AG09319 (cell line): ENCODE measurements around the gene MS4A12.
"Not testable (repeated sequence)": the region's sequence is repeated elsewhere in the genome, so short reads cannot be mapped to it uniquely, and the experiment has no call there.

Experiments
- DNase-seq: peaks from one replicate; pipeline ENCODE4 v3.0.0-alpha.2; 2010; ENCODE audit warnings: low read depth; ENCODE audit errors: extremely low read depth
- CTCF ChIP-seq: IDR thresholded peaks from 2 replicates; pipeline ENCODE4 v1.5.1; 2011; ENCODE audit warnings: low read depth, mild to moderate bottlenecking, inconsistent platforms, low read length, moderate library complexity

Gene MS4A12

DNA sequence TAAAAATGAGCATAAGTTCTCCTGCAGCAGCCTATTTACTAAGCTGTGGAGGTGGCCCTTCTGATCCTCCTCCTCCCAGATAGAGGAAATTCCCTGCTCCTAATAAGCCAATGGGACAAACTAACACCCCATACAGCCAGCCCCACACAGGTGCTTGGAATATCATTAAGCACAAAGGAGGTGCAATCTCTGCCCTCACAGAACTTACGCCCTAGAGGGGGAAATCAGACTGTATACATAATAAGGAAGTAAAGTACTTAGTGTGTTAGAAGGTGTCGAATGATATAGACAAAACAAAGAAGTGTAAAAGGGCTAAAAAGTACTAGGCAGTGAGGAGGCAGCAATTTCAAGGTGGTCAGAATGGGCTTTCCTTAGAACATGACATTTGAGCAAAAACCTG is 5.8 kb downstream of the MS4A12 start:
- TF ChIP-seq CTCF = no peak
- DNase-seq = no peak

GRCh38 chr11:60498853-60499252 is 6.3 kb downstream of the MS4A12 start:
- no peak for TF ChIP-seq CTCF
- no peak for DNase-seq

GRCh38 chr11:60500276-60500910 is 7.8 kb downstream of the MS4A12 start:
- TF ChIP-seq CTCF = no peak
- DNase-seq = no peak

DNA sequence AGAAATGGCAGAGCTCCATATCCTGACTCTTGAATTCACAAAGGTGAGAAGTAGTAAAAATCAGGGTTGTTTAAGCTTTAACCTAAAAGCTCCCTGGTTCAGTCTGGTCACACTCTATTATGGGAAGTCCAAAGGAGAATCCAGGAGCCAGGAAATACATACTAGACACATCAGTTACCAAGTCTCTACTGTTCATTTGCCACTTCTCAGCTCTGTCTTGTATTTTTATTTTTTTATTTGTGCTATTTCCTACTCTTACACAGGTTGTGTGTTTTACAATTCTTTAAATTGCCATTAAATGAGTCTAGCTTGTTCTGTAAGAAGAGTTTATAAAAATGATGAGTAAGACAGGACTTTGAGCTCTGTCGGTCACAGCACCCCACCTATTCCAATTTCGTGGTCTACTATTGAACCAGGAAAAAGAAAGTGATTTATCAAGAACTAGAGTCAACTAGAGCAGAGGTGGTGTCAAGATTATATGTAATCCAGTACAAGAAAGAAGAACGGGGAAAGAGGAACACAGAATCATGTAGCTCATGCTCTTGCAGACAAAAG is 9.7 kb downstream of the MS4A12 start:
- DNase-seq = no peak
- TF ChIP-seq CTCF = no peak

GRCh38 chr11:60504219-60504905 is 11.8 kb downstream of the MS4A12 start:
- TF ChIP-seq CTCF = no peak
- no peak for DNase-seq

DNA sequence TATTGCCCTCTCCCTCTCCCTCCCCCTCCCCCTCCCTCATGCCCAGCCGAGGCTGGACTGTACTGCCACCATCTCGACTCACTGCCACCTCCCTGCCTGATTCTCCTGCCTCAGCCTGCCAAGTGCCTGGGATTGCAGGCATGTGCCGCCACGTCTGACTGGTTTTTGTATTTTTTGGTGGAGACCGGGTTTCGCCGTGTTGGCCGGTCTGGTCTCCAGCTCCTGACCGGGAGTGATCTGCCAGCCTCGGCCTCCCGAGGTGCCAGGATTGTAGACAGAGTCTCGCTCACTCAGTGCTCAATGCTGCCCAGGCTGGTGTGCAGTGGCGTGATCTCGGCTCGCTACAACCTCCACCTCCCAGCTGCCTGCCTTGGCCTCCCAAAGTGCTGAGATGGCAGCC is 17.0 kb downstream of the MS4A12 start:
- DNase-seq = not testable (repeated sequence)

GRCh38 chr11:60510209-60510608 is 17.6 kb downstream of the MS4A12 start:
- DNase-seq = not testable (repeated sequence)

DNA sequence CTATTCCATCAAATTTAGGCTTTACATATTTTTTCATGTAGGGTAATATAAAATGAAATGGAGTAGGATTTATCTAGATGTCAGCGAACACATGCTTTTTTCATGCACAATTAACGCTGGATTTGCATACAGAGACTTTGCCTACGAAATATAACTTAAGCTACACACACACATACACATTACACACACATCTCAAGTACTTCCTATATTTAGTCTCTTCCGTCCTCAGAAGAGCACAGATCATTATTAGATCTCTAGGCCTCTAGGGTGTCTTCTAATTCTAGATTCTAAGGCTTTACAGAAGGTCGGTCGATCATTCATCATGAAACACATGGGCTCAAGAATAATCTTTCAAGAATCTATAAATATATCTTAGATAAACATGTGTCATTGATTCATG is 18.8 kb downstream of the MS4A12 start:
- no peak for TF ChIP-seq CTCF
- no peak for DNase-seq
